GM18861 (cell line): ENCODE data around the gene RTCA.
"Not testable (repeated sequence)": the region's sequence is repeated elsewhere in the genome, so short reads cannot be mapped to it uniquely, and the experiment has no call there.

Experiments
- ATAC-seq: cut with Tn5 transposase; IDR thresholded peaks from one replicate; pipeline ENCODE4 v1.9.1; 2021; ENCODE audit not compliant: unreplicated experiment

The RTCA gene

GRCh38 chr1:100258427-100258826, 7.6 kb upstream of the RTCA start:
- not testable (repeated sequence) for ATAC-seq

- ATAC-seq, result no peak
These were observed 4.3 kb upstream of the RTCA start for GRCh38 chr1:100261686-100262085.

GRCh38 chr1:100264081-100264480, 1.9 kb upstream of the RTCA start:
- not testable (repeated sequence) for ATAC-seq

GRCh38 chr1:100265562-100265930, 470 bp upstream of the RTCA start:
- peak; percentile 18 for ATAC-seq

- peak; percentile 7 for ATAC-seq
These were observed 725 bp downstream of the RTCA start for GRCh38 chr1:100266741-100267140.

- no peak for ATAC-seq
These were observed 1.3 kb downstream of the RTCA start for GRCh38 chr1:100267284-100267683.

GRCh38 chr1:100268202-100268601, 2.2 kb downstream of the RTCA start:
- no peak for ATAC-seq

GRCh38 chr1:100277866-100278265, 11.8 kb downstream of the RTCA start:
- no peak for ATAC-seq

GRCh38 chr1:100279358-100279923, 13.4 kb downstream of the RTCA start:
- no peak for ATAC-seq

GRCh38 chr1:100279954-100280682, 14.1 kb downstream of the RTCA start:
- no peak for ATAC-seq

- ATAC-seq, result no peak
These were observed 18.6 kb downstream of the RTCA start for GRCh38 chr1:100284591-100284990.

- ATAC-seq, result no peak
These were observed 21.1 kb downstream of the RTCA start for GRCh38 chr1:100287162-100287561.

- no peak for ATAC-seq
These were observed 24.3 kb downstream of the RTCA start for GRCh38 chr1:100290291-100290690.

- ATAC-seq, result no peak
These were observed 26.7 kb downstream of the RTCA start for GRCh38 chr1:100292711-100293110.

- no peak for ATAC-seq
These were observed 30.1 kb downstream of the RTCA start for GRCh38 chr1:100296140-100296539.

- not testable (repeated sequence) for ATAC-seq
These were observed 31.0 kb downstream of the RTCA start for GRCh38 chr1:100296997-100297396.

GRCh38 chr1:100298512-100298911, 32.5 kb downstream of the RTCA start:
- ATAC-seq, result no peak

- ATAC-seq, result no peak
These were observed 33.7 kb downstream of the RTCA start for GRCh38 chr1:100299521-100300222.

GRCh38 chr1:100300691-100301090, 34.7 kb downstream of the RTCA start:
- no peak for ATAC-seq

- no peak for ATAC-seq
These were observed 36.7 kb downstream of the RTCA start for GRCh38 chr1:100302739-100303138.

GRCh38 chr1:100304227-100304626, 38.2 kb downstream of the RTCA start:
- ATAC-seq, result no peak

- ATAC-seq, result no peak
These were observed 38.9 kb downstream of the RTCA start for GRCh38 chr1:100304921-100305320.
